Karpas-422 (cell line): ENCODE measurements around the gene PANK4. TPM values are rescaled to one million over a fixed set of nuclear protein-coding genes. Genes with fewer than 3 reads are reported as not detected.

Experiments used
- DNase-seq: peaks from one replicate; pipeline ENCODE4 v3.0.0-alpha.2; 2015
- H2AFZ ChIP-seq: fragments of 200-600 bp; sonication (generic); 2 replicates; pipeline ENCODE4 v1.6.1; 2014; ENCODE audit warnings: antibody characterized with exemption, low read length, mixed read lengths
- H3K27ac ChIP-seq: fragments of 200-600 bp; sonication (generic); 2 replicates; pipeline ENCODE4 v1.5.1; 2014; ENCODE audit warnings: mild to moderate bottlenecking, low read length, moderate library complexity
- H3K27me3 ChIP-seq: fragments of 200-600 bp; sonication (generic); 2 replicates; pipeline ENCODE4 v1.6.1; 2014; ENCODE audit warnings: low read length, mixed read lengths
- H3K36me3 ChIP-seq: fragments of 200-600 bp; sonication (generic); 2 replicates; pipeline ENCODE4 v1.6.1; 2014; ENCODE audit warnings: low read length, mixed read lengths; ENCODE audit not compliant: insufficient read depth
- H3K4me1 ChIP-seq: fragments of 200-600 bp; sonication (generic); 2 replicates; pipeline ENCODE4 v1.6.1; 2014; ENCODE audit warnings: mild to moderate bottlenecking, low read length, mixed read lengths
- H3K4me2 ChIP-seq: fragments of 200-600 bp; sonication (generic); 2 replicates; pipeline ENCODE4 v1.6.1; 2014; ENCODE audit warnings: low read length, low read depth, mild to moderate bottlenecking; ENCODE audit not compliant: poor library complexity, severe bottlenecking
- H3K4me3 ChIP-seq: fragments of 200-600 bp; sonication (generic); 2 replicates; pipeline ENCODE4 v1.5.1; 2014; ENCODE audit warnings: mild to moderate bottlenecking, antibody characterized with exemption, low read length, mixed read lengths
- H3K79me2 ChIP-seq: fragments of 200-600 bp; sonication (generic); 2 replicates; pipeline ENCODE4 v1.6.1; 2014; ENCODE audit warnings: mild to moderate bottlenecking, low read length, mixed read lengths
- H3K9ac ChIP-seq: fragments of 200-600 bp; sonication (generic); 2 replicates; pipeline ENCODE4 v1.6.0; 2014; ENCODE audit warnings: low read length
- H3K9me2 ChIP-seq: fragments of 200-600 bp; sonication (generic), shearing (Covaris generic); replicated peaks from 2 replicates; pipeline ENCODE4 v1.6.0; 2014; ENCODE audit warnings: mild to moderate bottlenecking, low read length, moderate library complexity; ENCODE audit not compliant: insufficient read depth
- H3K9me3 ChIP-seq: fragments of 300-700, 200-600 bp; sonication (generic); 2 replicates; pipeline ENCODE4 v1.6.1; 2014; ENCODE audit warnings: low read length, mixed read lengths
- H4K20me1 ChIP-seq: fragments of 200-600 bp; sonication (generic); 2 replicates; pipeline ENCODE4 v1.6.1; 2014; ENCODE audit warnings: mild to moderate bottlenecking, antibody characterized with exemption, low read length, low read depth; ENCODE audit not compliant: insufficient read depth
- total RNA-seq: library from RNA; depleted of rRNA; stranded (reverse); fragments of >200 nt; shearing (Covaris generic); gene quantifications from 2 replicates; pipeline ENCODE4 v1.2.3, GENCODE V29; 2014; ENCODE audit warnings: low replicate concordance

The PANK4 gene
- total RNA-seq, 1 experiment from 2014 or later = 25.1 TPM

DNA sequence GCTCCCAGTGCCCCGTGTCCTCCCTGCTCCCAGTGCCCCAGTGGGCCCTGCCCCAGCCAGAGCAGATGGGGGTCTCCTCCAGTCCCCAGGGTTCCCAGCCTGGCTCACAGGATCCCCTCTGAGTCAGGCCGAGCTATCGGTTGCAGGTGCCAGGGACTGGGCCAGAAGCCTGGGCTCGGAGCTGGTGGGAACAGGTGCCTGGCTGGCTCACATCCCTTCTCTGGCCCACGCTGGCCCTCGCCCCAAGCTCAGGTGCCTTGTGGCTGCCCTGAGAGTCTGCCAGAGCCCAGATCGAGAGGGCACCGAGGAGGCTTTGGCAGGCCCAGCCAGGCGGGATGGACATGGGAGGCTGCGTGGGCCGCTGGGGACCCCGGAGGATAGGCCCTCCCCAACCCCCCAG is 31.4 kb downstream of the PANK4 start:
- no peak overlapping the region for H3K4me3 ChIP-seq
- H3K9me2 ChIP-seq = no peaks in the 10 kb centered on the region
- no peak for DNase-seq
- peaks cover 41% of the 10 kb centered on the region for H3K4me1 ChIP-seq
- H3K36me3 ChIP-seq = no peaks in the 10 kb centered on the region
- no peaks in the 10 kb centered on the region for H3K9me3 ChIP-seq
- H2AFZ ChIP-seq = no peak overlapping the region
- H3K27ac ChIP-seq = no peak overlapping the region
- H3K79me2 ChIP-seq = no peaks in the 10 kb centered on the region
- no peak overlapping the region for H3K4me2 ChIP-seq
- H4K20me1 ChIP-seq = peaks cover 21% of the 10 kb centered on the region; the same call in 1 of the 2 replicates
- no peak overlapping the region for H3K9ac ChIP-seq
- H3K27me3 ChIP-seq = no peaks in the 10 kb centered on the region

DNA sequence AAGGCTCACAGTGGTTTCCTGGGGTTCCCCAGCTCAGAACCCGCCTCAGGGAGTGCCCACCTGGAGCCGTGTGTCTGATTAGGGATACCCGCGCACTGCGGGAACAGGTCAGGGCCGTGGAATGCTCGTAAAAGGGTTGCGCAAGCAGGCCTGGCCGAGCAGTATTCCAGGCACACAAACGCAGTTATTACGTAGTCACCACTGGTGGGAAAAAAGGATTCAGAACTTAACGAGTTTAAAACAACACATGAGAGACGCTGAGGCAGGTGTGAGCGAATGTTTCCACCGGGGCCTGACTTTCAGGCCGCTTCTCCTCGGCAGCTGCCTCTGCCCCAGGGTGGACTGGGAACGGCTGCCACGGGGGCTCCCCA is 32.1 kb downstream of the PANK4 start:
- Histone ChIP-seq H3K27me3 (no peaks in the 10 kb centered on the region), H3K79me2 (no peaks in the 10 kb centered on the region), H3K27ac (no peak overlapping the region), H3K4me3 (no peak overlapping the region), H2AFZ (no peak overlapping the region), H3K36me3 (no peaks in the 10 kb centered on the region), H3K9me3 (no peaks in the 10 kb centered on the region), H3K4me1 (peaks cover 38% of the 10 kb centered on the region), H4K20me1 (peaks cover 21% of the 10 kb centered on the region; the same call in 1 of the 2 replicates), H3K9ac (no peak overlapping the region), H3K4me2 (no peak overlapping the region), H3K9me2 (no peaks in the 10 kb centered on the region)
- no peak for DNase-seq

- Histone ChIP-seq H3K36me3 (no peaks in the 10 kb centered on the region), H3K9me2 (no peaks in the 10 kb centered on the region), H3K79me2 (no peaks in the 10 kb centered on the region), H3K27me3 (no peaks in the 10 kb centered on the region), H3K27ac (no peak overlapping the region), H3K9me3 (no peaks in the 10 kb centered on the region), H3K4me1 (peaks cover 38% of the 10 kb centered on the region), H2AFZ (no peak overlapping the region), H3K4me3 (no peak overlapping the region), H3K4me2 (no peak overlapping the region), H3K9ac (no peak overlapping the region), H4K20me1 (peaks cover 21% of the 10 kb centered on the region; the same call in 1 of the 2 replicates)
- DNase-seq = no peak
Observed at GRCh38 chr1:2493691-2494322, 32.6 kb downstream of the PANK4 start.

DNA sequence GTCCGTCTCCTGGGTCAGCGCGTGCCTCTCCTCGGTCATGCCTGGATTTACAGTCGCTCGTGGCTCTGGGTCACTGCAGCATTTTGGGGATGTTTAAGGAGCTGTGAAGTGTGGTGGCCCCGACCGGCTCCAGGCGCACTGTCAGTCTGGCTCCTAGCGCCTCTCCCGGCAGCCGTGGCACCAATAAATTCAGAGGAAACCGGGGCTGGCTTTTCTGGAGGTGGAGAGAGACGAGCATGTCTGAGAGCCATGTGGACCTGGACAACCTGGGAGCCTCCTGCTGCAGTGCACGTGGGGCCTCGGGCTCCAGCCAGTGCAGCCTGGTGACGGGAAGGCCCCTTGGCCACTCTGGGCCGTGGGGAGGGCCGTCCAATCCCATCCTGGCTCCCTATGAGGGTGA is 33.2 kb downstream of the PANK4 start:
- no peak overlapping the region for H3K4me2 ChIP-seq
- DNase-seq = no peak

DNA sequence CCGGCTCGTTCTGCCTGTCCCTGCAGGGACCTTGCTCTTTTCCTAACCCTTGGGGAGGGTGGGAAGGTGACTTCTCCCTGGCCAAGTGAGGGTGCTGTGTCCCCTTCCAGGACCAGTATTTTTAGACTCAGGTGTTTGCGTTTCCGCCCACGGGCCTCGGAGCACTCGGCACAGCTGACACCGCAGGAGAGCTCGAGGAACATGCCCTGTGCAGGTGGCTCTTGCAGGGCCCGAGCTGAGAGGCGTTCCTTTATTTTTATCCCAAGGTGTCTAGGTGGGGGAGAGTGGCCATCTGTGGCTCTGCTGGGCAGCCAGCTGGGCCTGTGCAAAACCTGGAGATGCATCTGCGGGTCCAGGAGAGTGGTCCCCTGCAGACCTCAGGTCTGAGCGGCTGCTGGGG is 34.3 kb downstream of the PANK4 start:
- DNase-seq = no peak
- Histone ChIP-seq H3K27me3 (no peaks in the 10 kb centered on the region), H3K4me3 (no peak overlapping the region), H3K79me2 (no peaks in the 10 kb centered on the region), H3K9me3 (no peaks in the 10 kb centered on the region), H3K4me1 (peaks cover 25% of the 10 kb centered on the region), H3K36me3 (no peaks in the 10 kb centered on the region), H3K4me2 (no peak overlapping the region), H2AFZ (no peak overlapping the region), H3K27ac (no peak overlapping the region), H3K9me2 (no peaks in the 10 kb centered on the region), H3K9ac (no peak overlapping the region), H4K20me1 (peaks cover 12% of the 10 kb centered on the region; the same call in 1 of the 2 replicates)

More for the DNA sequence above, 33.2 kb downstream of the PANK4 start:
- H3K9me2 ChIP-seq = no peaks in the 10 kb centered on the region
- no peaks in the 10 kb centered on the region for H3K36me3 ChIP-seq
- H3K27ac ChIP-seq = no peak overlapping the region
- H4K20me1 ChIP-seq = peaks cover 20% of the 10 kb centered on the region; the same call in 1 of the 2 replicates
- H3K79me2 ChIP-seq = no peaks in the 10 kb centered on the region
- no peak overlapping the region for H2AFZ ChIP-seq
- H3K27me3 ChIP-seq = no peaks in the 10 kb centered on the region
- no peak overlapping the region for H3K9ac ChIP-seq
- no peaks in the 10 kb centered on the region for H3K9me3 ChIP-seq
- H3K4me3 ChIP-seq = no peak overlapping the region
- peaks cover 36% of the 10 kb centered on the region for H3K4me1 ChIP-seq

- Histone ChIP-seq H3K27me3 (no peaks in the 10 kb centered on the region), H3K9me2 (no peaks in the 10 kb centered on the region), H3K79me2 (no peaks in the 10 kb centered on the region), H3K36me3 (no peaks in the 10 kb centered on the region), H3K4me2 (no peak overlapping the region), H2AFZ (no peak overlapping the region), H3K27ac (no peak overlapping the region), H4K20me1 (peaks cover 6% of the 10 kb centered on the region; the same call in 1 of the 2 replicates), H3K4me1 (peaks cover 10% of the 10 kb centered on the region), H3K4me3 (no peak overlapping the region), H3K9ac (no peak overlapping the region), H3K9me3 (no peaks in the 10 kb centered on the region)
- no peak for DNase-seq
Observed at GRCh38 chr1:2489615-2490014, 36.8 kb downstream of the PANK4 start.

DNA sequence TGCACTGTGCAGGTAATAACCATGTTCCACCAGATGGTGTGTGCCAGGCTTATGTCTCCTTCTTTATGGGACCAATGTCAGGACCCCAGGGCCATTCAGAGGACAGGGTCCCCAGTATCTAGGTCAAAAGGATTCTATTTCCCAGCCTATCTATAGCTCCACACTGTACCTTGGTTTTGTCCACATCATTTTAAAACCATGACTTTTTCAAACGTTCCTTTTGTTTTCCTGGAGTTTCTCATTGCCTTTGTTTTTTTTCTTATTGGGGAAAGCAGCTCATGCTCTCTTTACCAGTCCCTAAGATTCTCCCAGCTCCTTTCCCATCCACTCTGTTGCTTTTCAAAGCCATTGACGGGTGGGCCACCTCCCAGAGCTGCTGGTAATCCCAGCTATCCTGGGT is 37.7 kb downstream of the PANK4 start:
- H3K4me1 ChIP-seq = peaks cover 12% of the 10 kb centered on the region
- no peaks in the 10 kb centered on the region for H3K9me3 ChIP-seq
- H3K27me3 ChIP-seq = no peaks in the 10 kb centered on the region
- no peaks in the 10 kb centered on the region for H3K79me2 ChIP-seq
- no peak overlapping the region for H3K4me3 ChIP-seq
- H4K20me1 ChIP-seq = peaks cover 2% of the 10 kb centered on the region; the same call in 1 of the 2 replicates
- no peak overlapping the region for H3K27ac ChIP-seq
- H3K9me2 ChIP-seq = no peaks in the 10 kb centered on the region
- H3K4me2 ChIP-seq = no peak overlapping the region
- H2AFZ ChIP-seq = no peak overlapping the region
- H3K9ac ChIP-seq = no peak overlapping the region
- H3K36me3 ChIP-seq = no peaks in the 10 kb centered on the region
- no peak for DNase-seq

DNA sequence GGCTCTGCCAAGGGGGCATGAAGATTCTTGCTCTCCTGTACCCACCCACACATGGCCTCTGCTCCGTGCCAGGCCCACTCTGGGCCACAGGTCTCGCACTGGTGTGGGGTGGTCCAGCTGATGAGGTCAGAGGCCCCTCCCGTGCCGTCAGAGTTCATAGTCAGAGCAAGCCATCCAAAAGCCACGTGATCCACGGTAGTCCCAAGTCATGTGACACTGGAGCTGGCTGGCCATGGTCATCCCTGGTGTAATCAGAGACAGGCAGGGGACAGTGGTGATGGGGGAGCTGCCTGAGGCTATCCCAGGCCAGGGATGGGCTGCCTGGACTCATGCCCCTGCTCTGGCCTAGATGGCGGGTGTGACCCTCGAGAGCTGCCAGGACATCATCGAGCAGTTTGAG is 39.8 kb downstream of the PANK4 start:
- no peak overlapping the region for H3K27ac ChIP-seq
- peaks cover 5% of the 10 kb centered on the region for H3K4me1 ChIP-seq
- H3K79me2 ChIP-seq = no peaks in the 10 kb centered on the region
- no peak overlapping the region for H3K4me3 ChIP-seq
- H3K9me2 ChIP-seq = no peaks in the 10 kb centered on the region
- H3K9ac ChIP-seq = no peak overlapping the region
- no peaks in the 10 kb centered on the region for H3K9me3 ChIP-seq
- DNase-seq = no peak
- no peak overlapping the region for H3K4me2 ChIP-seq
- H4K20me1 ChIP-seq = no peaks in the 10 kb centered on the region; the same call in 1 of the 2 replicates
- no peaks in the 10 kb centered on the region for H3K27me3 ChIP-seq
- H3K36me3 ChIP-seq = no peaks in the 10 kb centered on the region
- no peak overlapping the region for H2AFZ ChIP-seq
